A549 (cell line): Measurements from ENCODE around the gene WNK4.

Experiments used
- CHD2 ChIP-seq: fragments of 150-350 bp; IDR thresholded peaks from 2 replicates; pipeline ENCODE4 v1.6.1; 2014; ENCODE audit warnings: low read length; ENCODE audit not compliant: partially characterized antibody
- CTCF ChIP-seq: fragments of >200 bp; sonication (Bioruptor Twin); formaldehyde crosslinking; IDR thresholded peaks from 3 replicates; pipeline ENCODE4 v1.5.1; 2016
- FOSL2 ChIP-seq, 2 experiments: fragments of 450-650 bp in 1 of 2; fragments of >200 bp in 1 of 2; sonication (Bioruptor Twin) in 1 of 2; formaldehyde crosslinking; IDR thresholded peaks; 2 replicates each; pipeline versions ENCODE4 v1.5.0 to v1.6.1; 2016 to 2020; ENCODE audit warnings: mild to moderate bottlenecking in 1 of 2, moderate library complexity in 1 of 2
- FOXS1 ChIP-seq: fragments of 250-450 bp; sonication (Bioruptor Pico); IDR thresholded peaks from 2 replicates; pipeline ENCODE4 v1.5.0; 2020; ENCODE audit warnings: mild to moderate bottlenecking, moderate library complexity
- JUN ChIP-seq, 2 experiments: fragments of >200 bp; sonication (Bioruptor Twin); formaldehyde crosslinking; IDR thresholded peaks; 2 replicates in 1 of 2; 3 replicates in 1 of 2; pipeline ENCODE4 v1.6.1; 2016 to 2017
- MAX ChIP-seq: IDR thresholded peaks from 2 replicates; pipeline ENCODE4 v1.6.1; 2012
- MAZ ChIP-seq: fragments of 150-350 bp; IDR thresholded peaks from 2 replicates; pipeline ENCODE4 v1.6.1; 2014; ENCODE audit warnings: antibody characterized with exemption, low read depth, low read length, borderline replicate concordance
- PHF8 ChIP-seq: fragments of 200-600 bp; sonication (generic); IDR thresholded peaks from 2 replicates; pipeline ENCODE4 v1.6.1; 2016; ENCODE audit warnings: low read depth, mild to moderate bottlenecking, antibody characterized with exemption, moderate library complexity, borderline replicate concordance
- POLR2A ChIP-seq: IDR thresholded peaks from 2 replicates; pipeline ENCODE4 v1.6.1; 2012; ENCODE audit warnings: mild to moderate bottlenecking, low read length
- SMC3 ChIP-seq: fragments of >200 bp; sonication (Bioruptor Twin); formaldehyde crosslinking; IDR thresholded peaks from 3 replicates; pipeline ENCODE4 v1.6.1; 2018; ENCODE audit warnings: inconsistent platforms
- TF ChIP-seq, protein P1 (sequence below): fragments of 200-600 bp; sonication (generic); IDR thresholded peaks from 2 replicates; pipeline ENCODE4 v1.6.1; 2016; ENCODE audit warnings: antibody characterized with exemption, mild to moderate bottlenecking, moderate library complexity

DNA sequence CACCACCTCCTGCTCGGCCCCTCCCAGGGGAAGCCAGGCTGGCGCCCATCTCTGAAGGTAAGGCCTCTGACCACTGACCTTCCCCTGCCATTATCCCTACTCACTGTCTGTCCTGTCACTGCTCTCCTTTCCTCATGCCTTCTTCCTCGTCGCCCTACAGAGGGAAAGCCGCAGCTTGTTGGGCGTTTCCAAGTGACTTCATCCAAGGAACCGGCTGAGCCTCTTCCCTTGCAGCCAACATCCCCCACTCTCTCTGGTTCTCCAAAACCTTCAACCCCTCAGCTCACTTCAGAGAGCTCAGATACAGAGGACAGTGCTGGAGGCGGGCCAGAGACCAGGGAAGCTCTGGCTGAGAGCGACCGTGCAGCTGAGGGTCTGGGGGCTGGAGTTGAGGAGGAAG lies 15.1 kb downstream of the WNK4 start:
- no peak for TF ChIP-seq CTCF
- no peak for TF ChIP-seq FOSL2 (IDR thresholded peaks at IDR 0.05)
- no peak for TF ChIP-seq FOSL2 (CRISPR knock-in tag; IDR thresholded peaks at IDR 0.05)
- no peak for TF ChIP-seq MAX
- no peak for TF ChIP-seq PHF8
- no peak for TF ChIP-seq CHD2
- TF ChIP-seq, protein P1, sequence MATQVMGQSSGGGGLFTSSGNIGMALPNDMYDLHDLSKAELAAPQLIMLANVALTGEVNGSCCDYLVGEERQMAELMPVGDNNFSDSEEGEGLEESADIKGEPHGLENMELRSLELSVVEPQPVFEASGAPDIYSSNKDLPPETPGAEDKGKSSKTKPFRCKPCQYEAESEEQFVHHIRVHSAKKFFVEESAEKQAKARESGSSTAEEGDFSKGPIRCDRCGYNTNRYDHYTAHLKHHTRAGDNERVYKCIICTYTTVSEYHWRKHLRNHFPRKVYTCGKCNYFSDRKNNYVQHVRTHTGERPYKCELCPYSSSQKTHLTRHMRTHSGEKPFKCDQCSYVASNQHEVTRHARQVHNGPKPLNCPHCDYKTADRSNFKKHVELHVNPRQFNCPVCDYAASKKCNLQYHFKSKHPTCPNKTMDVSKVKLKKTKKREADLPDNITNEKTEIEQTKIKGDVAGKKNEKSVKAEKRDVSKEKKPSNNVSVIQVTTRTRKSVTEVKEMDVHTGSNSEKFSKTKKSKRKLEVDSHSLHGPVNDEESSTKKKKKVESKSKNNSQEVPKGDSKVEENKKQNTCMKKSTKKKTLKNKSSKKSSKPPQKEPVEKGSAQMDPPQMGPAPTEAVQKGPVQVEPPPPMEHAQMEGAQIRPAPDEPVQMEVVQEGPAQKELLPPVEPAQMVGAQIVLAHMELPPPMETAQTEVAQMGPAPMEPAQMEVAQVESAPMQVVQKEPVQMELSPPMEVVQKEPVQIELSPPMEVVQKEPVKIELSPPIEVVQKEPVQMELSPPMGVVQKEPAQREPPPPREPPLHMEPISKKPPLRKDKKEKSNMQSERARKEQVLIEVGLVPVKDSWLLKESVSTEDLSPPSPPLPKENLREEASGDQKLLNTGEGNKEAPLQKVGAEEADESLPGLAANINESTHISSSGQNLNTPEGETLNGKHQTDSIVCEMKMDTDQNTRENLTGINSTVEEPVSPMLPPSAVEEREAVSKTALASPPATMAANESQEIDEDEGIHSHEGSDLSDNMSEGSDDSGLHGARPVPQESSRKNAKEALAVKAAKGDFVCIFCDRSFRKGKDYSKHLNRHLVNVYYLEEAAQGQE, result no peak
- no peak for TF ChIP-seq SMC3
- TF ChIP-seq JUN (IDR thresholded peaks at IDR 0.05), result no peak
- TF ChIP-seq POLR2A, result no peak
- no peak for TF ChIP-seq MAZ
- no peak for TF ChIP-seq FOXS1 (CRISPR knock-in tag)
